Naive thymus-derived CD8-positive, alpha-beta T cell (primary cell): Measurements from ENCODE around the gene DPP9. TPM values are rescaled to one million over a fixed set of nuclear protein-coding genes. Genes with fewer than 3 reads are reported as not detected.

Source experiments
- ATAC-seq, 2 donors: fragments of 150-1000 bp; cut with Tn5 transposase in 1 of 2; sonication (Bioruptor Pico), chemical (Tn5 transposase) in 1 of 2; 1 replicate in 1 of 2; 2 replicates in 1 of 2; pipeline ENCODE4 v1.10.0; 2021; ENCODE audit warnings: mild to moderate bottlenecking in 2 of 2, moderate library complexity in 2 of 2
- POLR2A ChIA-PET: fragments of 350-600 bp; sonication (Branson Sonifier 250); formaldehyde crosslinking; loops from one replicate; lab custom pipeline; 2021; ENCODE audit warnings: antibody characterized with exemption; lab: Charles Lee
- DNase-seq, 10 donors: peaks; one replicate each; pipeline versions ENCODE4 v3.0.0 to v3.0.0-alpha.2; 2020 to 2022
- H3K27ac Mint-ChIP-seq, 10 donors: one replicate each; pipeline ENCODE4 v1.8.0; 2020 to 2022; ENCODE audit warnings: mild to moderate bottlenecking in 10 of 10, mixed read lengths in 10 of 10, moderate library complexity in 4 of 10, inconsistent platforms in 1 of 10
- H3K27me3 Mint-ChIP-seq, 5 donors: one replicate each; pipeline ENCODE4 v1.8.0; 2021 to 2022; ENCODE audit warnings: mixed read lengths in 5 of 5
- H3K36me3 Mint-ChIP-seq, 3 donors: one replicate each; pipeline ENCODE4 v1.8.0; 2020 to 2022; ENCODE audit warnings: mixed read lengths in 3 of 3, mild to moderate bottlenecking in 2 of 3, inconsistent platforms in 1 of 3
- H3K4me1 Mint-ChIP-seq, 4 donors: one replicate each; pipeline ENCODE4 v1.8.0; 2021 to 2022; ENCODE audit warnings: mixed read lengths in 4 of 4
- H3K4me3 Mint-ChIP-seq, 10 donors: one replicate each; pipeline ENCODE4 v1.8.0; 2020 to 2022; ENCODE audit warnings: mild to moderate bottlenecking in 10 of 10, mixed read lengths in 10 of 10, moderate library complexity in 6 of 10, inconsistent platforms in 1 of 10
- H3K9me3 Mint-ChIP-seq, 9 donors: one replicate each; pipeline ENCODE4 v1.8.0; 2020 to 2022; ENCODE audit warnings: mixed read lengths in 9 of 9, mild to moderate bottlenecking in 3 of 9, inconsistent platforms in 1 of 9, moderate library complexity in 1 of 9
- polyA plus RNA-seq, 3 donors: library from polyadenylated mRNA; unstranded; fragments of 300-500 nt; fragmentation: Illumina TruSeq; gene quantifications; one replicate each; pipeline ENCODE4 v1.2.3, GENCODE V29; 2021
- total RNA-seq, 8 experiments: library from RNA in 2 of 8; stranded (reverse) in 2 of 8; gene quantifications; one replicate each; pipeline ENCODE4 v1.2.3 and lab custom pipeline; 2021 to 2026

DPP9 gene
- total and polyA plus RNA-seq, 5 experiments from 2014 or later, result 16.1 to 86.6 (median 30.6) TPM

DNA sequence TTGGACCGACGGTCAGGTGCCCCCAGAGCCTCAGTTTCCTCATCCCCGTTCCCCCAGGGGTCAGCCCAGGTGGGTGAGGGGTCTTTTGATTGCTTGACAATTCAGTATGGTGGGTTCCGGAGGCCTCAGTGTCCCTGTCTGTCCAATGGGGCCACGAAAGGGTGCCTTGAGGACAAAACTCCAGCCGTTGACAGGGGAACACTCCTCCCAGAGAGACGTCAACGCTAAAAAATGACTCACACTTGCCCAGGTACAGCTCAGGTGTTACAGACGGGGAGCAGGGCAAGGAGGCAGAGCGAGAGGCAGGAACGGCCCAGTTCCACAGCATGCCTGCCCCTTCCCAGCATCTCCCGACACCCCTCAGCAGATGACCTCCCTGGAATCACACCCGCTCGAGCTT lies 82.5 kb downstream of the DPP9 start:
- no peaks in the 10 kb centered on the region for H3K27me3 Mint-ChIP-seq
- peak overlapping the region in 5 of 10 donors; percentile 34 to 83 (median 66) for H3K27ac Mint-ChIP-seq
- DNase-seq (no peak), ATAC-seq (no peak)
- H3K36me3 Mint-ChIP-seq, result peaks cover 0 to 6% (median 0%) of the 10 kb centered on the region in 3 donors
- POLR2A ChIA-PET, result interaction anchor here (1.9 kb wide), 1 partner anchor 84 kb away, joined by 5 read pairs; no protein-coding TSS in a partner anchor
- H3K4me1 Mint-ChIP-seq, result peaks cover 19 to 46% (median 36%) of the 10 kb centered on the region in 4 donors
- H3K9me3 Mint-ChIP-seq, result no peaks in the 10 kb centered on the region
- H3K4me3 Mint-ChIP-seq, result peak overlapping the region; percentile 33 to 99 (median 59)

DNA sequence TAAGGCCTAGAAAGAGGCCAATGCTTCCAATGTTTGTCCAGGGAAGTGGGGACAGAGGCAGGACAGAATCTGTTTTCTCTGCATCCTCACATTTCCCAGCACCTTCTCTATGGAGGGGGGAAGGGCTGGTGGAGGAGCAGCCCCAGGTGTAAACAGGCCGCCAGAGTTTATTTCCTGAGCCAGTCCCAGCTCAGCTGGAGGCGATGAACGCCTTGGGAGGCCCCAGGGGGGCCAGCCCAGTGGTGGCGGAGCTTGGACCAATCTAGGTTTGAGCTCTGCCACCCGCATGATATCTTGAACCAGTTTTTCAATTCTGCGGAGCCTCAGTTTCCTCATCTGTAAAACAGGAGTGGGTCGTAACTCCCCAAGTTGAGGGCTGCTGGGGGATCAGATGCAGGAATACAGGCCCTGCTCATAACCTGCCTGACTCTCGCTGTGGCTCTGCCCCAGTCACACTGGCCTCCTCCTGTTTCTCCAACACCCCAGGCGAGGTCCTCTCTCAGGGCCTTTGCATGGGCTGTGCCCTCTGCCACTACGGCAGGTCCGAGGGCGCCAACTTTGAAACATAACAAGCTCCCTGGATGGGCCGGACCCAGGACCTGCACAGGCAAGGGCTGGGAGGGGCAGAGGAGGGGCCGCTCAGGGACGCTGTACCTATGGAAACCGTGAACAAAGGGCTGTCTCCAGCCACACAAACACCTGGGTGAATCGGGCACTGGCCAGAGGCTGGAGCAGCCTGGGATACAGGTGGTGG lies 83.2 kb downstream of the DPP9 start:
- peaks cover 0 to 2% (median 0%) of the 10 kb centered on the region in 3 donors for H3K36me3 Mint-ChIP-seq
- H3K27ac Mint-ChIP-seq, result peak overlapping the region in 8 of 10 donors; percentile 58 to 96 (median 82)
- ATAC-seq, result no peak
- POLR2A ChIA-PET, result interaction anchor here (1.9 kb wide), 1 partner anchor 84 kb away, joined by 5 read pairs; no protein-coding TSS in a partner anchor
- no peaks in the 10 kb centered on the region for H3K9me3 Mint-ChIP-seq
- no peak for DNase-seq
- no peaks in the 10 kb centered on the region for H3K27me3 Mint-ChIP-seq
- peak overlapping the region; percentile 95 to 99 (median 98) for H3K4me3 Mint-ChIP-seq
- peaks cover 19 to 49% (median 37%) of the 10 kb centered on the region in 4 donors for H3K4me1 Mint-ChIP-seq

DNA sequence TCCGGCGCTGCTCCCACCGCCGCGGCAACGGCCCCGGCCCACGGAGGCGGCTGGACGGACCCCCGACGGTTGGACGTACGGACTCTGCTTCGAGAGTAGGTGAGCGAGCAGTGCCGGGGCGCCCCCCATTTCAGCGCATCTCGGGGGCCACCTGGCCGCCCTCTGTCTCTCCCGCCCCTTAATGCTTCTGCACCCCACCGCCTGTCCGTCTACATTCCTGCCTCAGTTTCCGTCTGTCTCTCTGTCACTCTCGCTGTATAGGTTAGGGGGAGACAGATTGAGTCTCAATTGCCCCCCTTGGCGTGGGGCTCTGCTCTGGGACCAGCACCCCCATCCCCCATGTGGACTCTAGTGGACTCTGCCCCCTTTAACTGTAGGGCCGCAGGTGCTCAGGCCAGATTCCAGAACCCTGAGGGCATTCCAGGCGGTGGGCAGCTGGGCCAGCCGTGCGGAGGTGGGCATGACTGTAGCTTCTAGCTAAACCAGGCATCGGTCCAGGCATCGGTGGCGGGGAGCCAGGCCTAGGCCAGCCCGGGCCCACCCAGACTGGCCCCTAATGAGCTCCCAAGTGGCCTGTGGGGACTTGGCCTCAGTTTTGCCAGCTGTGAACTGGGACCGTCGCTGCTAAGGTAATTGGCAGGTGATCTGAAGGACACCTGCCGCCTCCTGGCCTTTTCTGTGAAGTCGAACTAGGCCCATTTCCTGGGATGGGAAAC lies 84.0 kb downstream of the DPP9 start:
- peak overlapping the region; percentile 95 to 99 (median 98) for H3K4me3 Mint-ChIP-seq
- POLR2A ChIA-PET, result no interaction called here
- H3K4me1 Mint-ChIP-seq, result peaks cover 19 to 49% (median 38%) of the 10 kb centered on the region in 4 donors
- H3K27me3 Mint-ChIP-seq, result no peaks in the 10 kb centered on the region
- no peak for DNase-seq
- H3K9me3 Mint-ChIP-seq, result no peaks in the 10 kb centered on the region
- peak overlapping the region; percentile 31 to 99 (median 94) for H3K27ac Mint-ChIP-seq
- peaks cover 0 to 2% (median 0%) of the 10 kb centered on the region in 3 donors for H3K36me3 Mint-ChIP-seq
- ATAC-seq, result peak in 1 of 2 donors; percentile 11

DNA sequence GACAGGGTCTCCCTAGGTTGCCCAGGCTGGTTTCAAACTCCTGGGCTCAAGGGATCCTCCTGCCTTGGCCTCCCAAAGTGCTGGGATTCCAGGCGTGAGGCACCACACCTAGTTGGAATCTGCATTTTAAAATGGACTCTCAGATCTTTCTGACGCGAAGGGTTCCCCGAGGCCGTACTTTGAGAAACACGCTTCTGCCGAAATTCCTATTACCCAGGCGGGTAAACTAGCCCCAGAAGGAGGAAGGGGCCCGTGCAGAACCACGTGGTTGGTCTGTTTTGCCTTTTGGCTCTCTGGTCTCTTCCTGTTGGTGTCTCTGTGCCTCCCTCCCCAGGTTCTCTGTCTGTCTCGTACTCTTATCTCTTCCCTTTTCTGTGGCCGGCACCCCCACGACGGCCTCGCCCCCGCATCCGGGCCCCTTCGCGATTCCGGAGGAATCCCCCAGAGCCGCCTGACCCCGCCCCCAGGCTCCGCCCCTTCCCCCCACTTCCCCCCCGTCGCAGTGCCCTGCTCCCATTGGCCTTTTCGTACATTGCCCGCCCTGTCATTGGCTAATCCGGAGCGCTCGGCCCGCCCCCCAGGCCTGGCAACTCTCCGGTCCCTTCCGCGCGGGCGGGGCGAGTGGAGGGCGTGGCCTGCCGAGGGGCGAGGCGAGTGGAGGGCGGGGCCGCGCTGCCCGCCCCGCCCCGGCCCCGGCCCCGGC lies 84.7 kb downstream of the DPP9 start, which contains the start of gene TNFAIP8L1:
TSS of gene TNFAIP8L1 (plus strand) at position 689 of the 703 bp plus-strand sequence. CDS start 12,354 bp downstream, outside the sequence.
- DNase-seq, result peak; percentile 98 to 100 (median 99)
- H3K4me1 Mint-ChIP-seq, result peaks cover 19 to 49% (median 40%) of the 10 kb centered on the region in 4 donors
- ATAC-seq, result peak; percentile 86 to 94
- POLR2A ChIA-PET, result interaction anchor here (1.3 kb wide), 1 partner anchor 22 kb away, joined by 4 read pairs; no protein-coding TSS in a partner anchor
- H3K27me3 Mint-ChIP-seq, result no peaks in the 10 kb centered on the region
- peak within 1 kb of the TSS; percentile 92 to 100 (median 98) for H3K27ac Mint-ChIP-seq
- peak within 1 kb of the TSS; percentile 95 to 99 (median 98) for H3K4me3 Mint-ChIP-seq
- no peaks in the 10 kb centered on the region for H3K9me3 Mint-ChIP-seq
- H3K36me3 Mint-ChIP-seq, result peaks cover 0 to 2% (median 0%) of the 10 kb centered on the region in 3 donors

DNA sequence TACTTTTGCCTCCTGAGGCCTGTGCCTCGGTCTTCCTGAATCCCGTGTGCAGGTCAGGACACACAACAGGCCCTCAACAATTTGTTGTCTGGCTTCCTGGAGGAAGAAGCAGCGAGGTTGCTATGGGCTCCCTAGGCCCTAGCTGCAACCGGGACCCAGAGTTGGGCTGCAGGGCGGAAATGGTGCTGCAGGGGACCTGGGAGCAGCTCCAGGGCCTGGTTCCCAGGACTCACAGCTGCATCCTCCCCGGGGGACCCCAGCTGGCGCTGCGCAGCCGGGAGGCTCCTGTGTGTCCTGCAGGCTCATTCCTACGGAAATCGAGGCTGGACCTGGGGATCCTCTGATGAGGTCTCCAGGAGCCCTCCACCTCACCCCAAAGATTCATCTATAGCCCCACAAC lies 85.3 kb downstream of the DPP9 start:
- POLR2A ChIA-PET, result interaction anchor here (0.6 to 3.2 kb wide), 3 partner anchors 23 to 69 kb away, joined by 3 to 8 read pairs (median 4); no protein-coding TSS in a partner anchor
- peak overlapping the region in 8 of 10 donors; percentile 22 to 98 (median 87) for H3K4me3 Mint-ChIP-seq
- H3K27ac Mint-ChIP-seq, result peak overlapping the region; percentile 92 to 100 (median 98)

DNA sequence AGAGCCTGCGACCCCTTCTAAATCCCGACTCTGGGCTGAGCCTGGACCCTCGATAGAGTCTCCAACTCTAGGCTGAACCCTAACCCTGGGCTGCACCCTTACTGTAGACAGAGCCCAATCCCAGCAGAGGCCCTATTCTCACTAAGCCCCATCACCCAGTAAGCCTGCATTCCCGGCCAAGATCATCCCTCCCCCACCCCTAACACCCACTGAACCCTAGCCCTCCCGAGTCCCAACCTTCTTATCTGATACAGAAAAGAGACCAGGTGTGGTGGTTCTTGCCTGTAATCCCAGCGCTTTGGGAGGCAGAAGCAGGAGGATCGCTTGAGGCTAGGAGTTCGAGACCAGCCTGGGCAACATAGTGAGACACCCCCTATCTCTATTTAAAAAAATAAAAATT lies 86.9 kb downstream of the DPP9 start:
- Mint-ChIP-seq H3K4me3 (peak overlapping the region; percentile 32 to 75 (median 52)), H3K36me3 (peaks cover 0 to 2% (median 0%) of the 10 kb centered on the region in 3 donors), H3K9me3 (no peaks in the 10 kb centered on the region), H3K27ac (peak overlapping the region in 7 of 10 donors; percentile 24 to 97 (median 58)), H3K27me3 (peaks cover 0 to 5% (median 0%) of the 10 kb centered on the region in 5 donors), H3K4me1 (peaks cover 22 to 46% (median 39%) of the 10 kb centered on the region in 4 donors)
- ATAC-seq (no peak), DNase-seq (no peak)
- POLR2A ChIA-PET, result interaction anchor here (0.8 to 3.2 kb wide), 4 partner anchors 30 to 70 kb away, joined by 3 to 8 read pairs (median 4); no protein-coding TSS in a partner anchor

More for the DNA sequence above, 85.3 kb downstream of the DPP9 start:
- DNase-seq, result no peak
- no peaks in the 10 kb centered on the region for H3K9me3 Mint-ChIP-seq
- H3K4me1 Mint-ChIP-seq, result peaks cover 20 to 49% (median 42%) of the 10 kb centered on the region in 4 donors
- ATAC-seq, result no peak
- H3K36me3 Mint-ChIP-seq, result peaks cover 0 to 2% (median 0%) of the 10 kb centered on the region in 3 donors
- peaks cover 0 to under 1% (median 0%) of the 10 kb centered on the region in 5 donors for H3K27me3 Mint-ChIP-seq

DNA sequence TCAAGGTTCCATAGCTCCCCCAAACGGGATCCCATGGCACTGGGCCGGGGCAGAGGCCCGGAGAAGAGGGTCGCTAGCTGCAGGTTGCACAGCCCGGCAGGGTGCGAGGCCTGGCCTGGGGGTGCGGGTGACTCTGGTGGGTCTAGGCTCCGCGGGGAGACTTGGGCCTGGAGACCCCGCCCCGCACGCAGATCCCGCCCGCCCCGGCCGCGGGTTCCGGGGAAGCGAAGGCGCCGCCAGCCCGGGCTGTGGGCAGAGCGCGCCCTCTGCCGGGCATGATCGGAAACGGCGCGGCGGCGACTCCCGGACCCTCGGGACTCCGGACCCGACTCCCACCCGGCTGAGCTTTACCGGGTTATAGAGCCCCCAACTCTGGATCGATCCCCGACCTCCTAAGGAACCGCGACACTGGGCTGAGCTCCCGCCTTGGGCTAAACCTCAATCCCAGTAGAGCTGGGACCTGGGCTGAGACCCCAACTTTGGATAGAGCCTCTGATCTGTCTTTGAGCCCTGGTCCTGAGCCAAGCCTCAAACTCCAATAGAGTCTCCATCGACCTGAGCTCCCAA lies 87.4 kb downstream of the DPP9 start:
- peak; percentile 51 to 87 (median 78) for DNase-seq
- peak; percentile 6 to 34 for ATAC-seq
- H3K27ac Mint-ChIP-seq, result peak overlapping the region in 7 of 10 donors; percentile 24 to 97 (median 56)
- H3K4me3 Mint-ChIP-seq, result peak overlapping the region; percentile 50 to 75 (median 58)
- peaks cover 0 to 2% (median 0%) of the 10 kb centered on the region in 3 donors for H3K36me3 Mint-ChIP-seq
- POLR2A ChIA-PET, result interaction anchor here (0.6 to 3.2 kb wide), 5 partner anchors 30 to 69 kb away, joined by 3 to 8 read pairs (median 3); no protein-coding TSS in a partner anchor
- H3K4me1 Mint-ChIP-seq, result peaks cover 21 to 42% (median 36%) of the 10 kb centered on the region in 4 donors
- no peaks in the 10 kb centered on the region for H3K9me3 Mint-ChIP-seq
- peaks cover 0 to 5% (median 0%) of the 10 kb centered on the region in 5 donors for H3K27me3 Mint-ChIP-seq

DNA sequence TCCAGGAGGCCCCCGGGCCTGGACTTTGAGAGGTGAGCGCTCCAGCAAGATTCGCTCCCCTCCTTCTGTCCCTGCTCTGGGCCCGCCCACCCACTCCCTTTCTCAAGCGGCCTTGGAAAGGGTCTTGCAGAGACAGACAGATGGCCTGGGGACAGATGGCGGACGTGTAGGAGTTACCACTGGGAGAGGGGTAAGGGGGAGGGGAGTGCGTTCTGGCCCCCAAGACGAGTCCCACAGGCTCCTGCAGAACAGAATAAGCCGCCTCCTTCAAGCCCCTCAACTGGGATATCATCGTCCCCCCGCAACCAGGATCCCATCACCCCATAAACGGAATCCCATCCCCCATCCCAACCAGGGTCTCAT lies 87.9 kb downstream of the DPP9 start:
- Mint-ChIP-seq H3K36me3 (no peaks in the 10 kb centered on the region), H3K27ac (peak overlapping the region in 3 of 10 donors; percentile 4 to 75 (median 56)), H3K4me1 (peaks cover 20 to 40% (median 32%) of the 10 kb centered on the region in 4 donors), H3K4me3 (peak overlapping the region in 9 of 10 donors; percentile 45 to 72 (median 57)), H3K27me3 (peaks cover 0 to 5% (median 0%) of the 10 kb centered on the region in 5 donors), H3K9me3 (no peaks in the 10 kb centered on the region)
- no peak for ATAC-seq
- POLR2A ChIA-PET, result interaction anchor here (0.6 to 3.2 kb wide), 4 partner anchors 39 to 69 kb away, joined by 3 to 8 read pairs (median 4); no protein-coding TSS in a partner anchor
- DNase-seq, result no peak

DNA sequence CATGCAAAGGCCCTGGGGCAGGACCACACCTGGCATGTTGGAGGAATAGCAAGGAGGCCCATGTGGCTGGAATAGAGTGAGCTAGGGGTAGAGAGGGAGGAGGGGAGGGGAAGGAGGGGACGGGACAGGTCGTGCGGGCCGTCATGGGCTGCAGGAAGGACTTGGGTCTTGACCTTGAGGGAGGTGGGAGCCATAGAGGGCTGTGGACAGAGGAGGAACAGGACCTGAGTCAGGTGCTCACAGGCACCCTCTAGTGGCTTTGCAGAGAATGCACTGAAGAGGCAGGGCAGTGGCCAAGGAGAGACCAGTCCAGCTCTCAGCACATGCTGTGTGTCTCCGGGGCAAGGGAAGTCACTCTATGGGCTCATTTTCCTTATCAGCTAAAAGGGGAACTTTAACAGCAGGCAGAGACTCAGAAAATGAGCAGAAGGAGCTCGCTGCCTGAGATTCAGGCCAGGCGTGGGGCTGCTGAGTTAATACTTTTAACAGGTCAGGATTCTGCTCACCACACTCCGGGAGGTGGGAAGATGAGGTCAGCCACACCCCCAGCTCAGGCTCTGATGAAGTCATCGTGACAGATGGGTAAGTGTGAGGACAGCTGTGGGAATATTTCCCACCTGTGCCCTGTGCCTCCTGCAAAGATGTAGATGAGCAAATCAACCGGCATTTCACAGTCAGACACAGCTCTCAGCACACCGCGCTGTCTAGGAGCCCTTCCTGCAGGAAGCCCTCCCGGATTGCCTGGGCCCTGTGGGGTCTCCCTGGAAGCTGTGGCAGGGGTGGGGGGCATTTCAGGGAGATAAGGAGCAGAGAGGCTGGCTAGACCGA lies 90.3 kb downstream of the DPP9 start:
- no peaks in the 10 kb centered on the region for H3K36me3 Mint-ChIP-seq
- peak overlapping the region in 6 of 10 donors; percentile 30 to 70 (median 50) for H3K27ac Mint-ChIP-seq
- peaks cover 0 to 5% (median 0%) of the 10 kb centered on the region in 5 donors for H3K27me3 Mint-ChIP-seq
- no peaks in the 10 kb centered on the region for H3K9me3 Mint-ChIP-seq
- ATAC-seq, result peak; percentile 29 to 35
- peak in 6 of 10 donors; percentile 20 to 39 (median 34) for DNase-seq
- H3K4me3 Mint-ChIP-seq, result peak overlapping the region in 5 of 10 donors; percentile 26 to 77 (median 44)
- H3K4me1 Mint-ChIP-seq, result peaks cover 11 to 25% (median 18%) of the 10 kb centered on the region in 4 donors
- POLR2A ChIA-PET, result interaction anchor here (0.5 to 1.4 kb wide), 4 partner anchors 9 to 231 kb away, joined by 3 to 4 read pairs (median 3); partner anchors contain the start of gene CHAF1A
